C1 segment of cervical spinal cord (tissue), 14 donors: ENCODE data around the gene NR4A1.
"Not testable (repeated sequence)": the region's sequence is repeated elsewhere in the genome, so short reads cannot be mapped to it uniquely, and the experiment has no call there.

Experiments used
- DNase-seq, 14 donors: peaks; one replicate each; lab custom pipeline; 2025; lab: John Stamatoyannopoulos, UW

NR4A1 gene

DNA sequence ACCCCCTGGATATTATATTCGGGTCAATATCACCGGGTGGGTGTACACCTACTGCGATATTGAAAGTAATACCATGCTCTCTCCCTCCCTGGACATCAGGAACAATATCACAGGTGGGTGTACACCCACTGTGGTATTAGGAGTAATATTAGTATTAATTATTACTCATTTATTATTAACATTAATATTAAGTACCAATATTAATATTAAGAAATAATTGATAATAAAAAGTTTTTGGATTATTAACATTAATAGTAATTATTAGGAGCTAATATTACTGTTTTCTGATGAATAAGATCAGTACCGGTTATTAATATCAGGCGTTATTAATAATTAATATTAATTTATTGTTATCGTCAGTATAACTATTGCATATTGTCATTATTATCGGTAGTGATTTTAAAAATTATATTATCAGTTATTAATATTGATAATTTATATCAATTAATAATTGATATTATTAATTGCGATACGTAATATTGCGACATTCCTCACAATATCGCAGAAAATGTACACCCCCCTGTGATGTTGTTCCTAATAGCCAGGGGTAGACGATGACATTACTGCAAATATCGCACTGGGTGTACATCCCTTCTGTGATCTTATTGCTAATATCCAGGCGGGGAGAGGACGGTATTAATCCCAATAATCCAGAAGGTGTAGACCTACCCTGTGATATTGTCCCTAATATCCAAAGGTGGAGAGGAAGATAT is 45.2 kb downstream of the NR4A1 start:
- DNase-seq, result no peak

DNA sequence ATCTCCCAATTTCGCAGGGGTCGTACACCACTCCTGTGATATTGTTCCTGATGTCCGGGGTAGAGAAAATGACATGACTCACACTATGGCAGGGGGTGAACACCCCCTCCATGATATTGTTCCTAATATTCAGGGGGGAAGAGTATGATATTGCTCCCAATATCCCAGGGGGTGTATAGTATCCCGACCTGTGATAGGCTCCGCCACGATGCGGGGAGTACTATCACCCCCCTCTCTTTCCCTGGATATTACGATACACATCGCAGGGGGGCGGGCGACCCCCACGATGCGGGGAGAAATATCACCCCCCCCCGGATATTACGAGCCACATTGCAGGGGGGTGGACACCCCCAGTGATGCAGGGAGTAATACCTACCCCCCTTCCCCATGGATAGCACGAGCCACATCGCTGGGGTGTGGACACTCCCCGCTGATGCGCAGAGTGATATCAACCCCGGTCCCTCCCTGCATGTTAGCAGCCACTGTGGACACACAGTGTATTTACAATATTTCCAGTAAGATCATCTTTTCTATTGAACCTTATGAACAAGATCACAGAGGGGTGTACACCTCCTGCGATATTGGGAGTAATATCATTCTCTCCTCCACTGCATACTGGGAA is 45.9 kb downstream of the NR4A1 start:
- no peak for DNase-seq

DNA sequence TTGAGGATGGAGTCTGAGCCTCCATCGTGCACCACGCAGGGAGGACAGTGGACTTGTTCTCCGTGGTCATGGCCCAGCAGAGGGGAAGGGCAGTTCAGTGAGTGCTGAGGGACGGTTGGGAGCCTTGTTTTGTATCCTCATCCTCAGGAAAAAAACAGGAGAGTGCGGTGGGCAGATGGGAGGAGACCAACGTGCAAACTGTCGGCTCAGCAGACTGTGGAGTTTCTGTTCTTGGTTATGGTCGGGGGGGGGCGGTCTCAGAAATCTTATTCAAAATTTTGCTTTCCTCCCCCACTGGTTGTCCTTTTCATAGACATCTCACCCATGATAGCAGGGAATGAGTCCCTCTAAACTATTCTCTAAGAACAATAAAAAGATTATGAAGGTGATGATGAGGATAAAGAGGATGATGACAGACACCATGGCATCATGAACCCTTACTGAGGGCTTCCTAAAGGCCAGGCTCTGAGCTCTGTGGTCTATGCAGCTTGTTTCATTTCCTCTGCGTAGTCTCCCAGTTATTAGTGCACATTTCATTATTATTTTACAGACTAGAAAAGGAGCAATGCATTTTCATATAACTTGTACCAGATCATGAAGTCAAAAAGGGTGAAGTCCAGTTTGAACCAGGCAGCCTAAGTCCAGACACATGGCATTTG is 53.3 kb downstream of the NR4A1 start:
- DNase-seq, result not testable (repeated sequence)
